T-helper 22 cell (primary cell): ENCODE results near the gene NHS.

Experiments used
- DNase-seq: peaks from one replicate; pipeline ENCODE4 v3.0.0-alpha.2; 2020; ENCODE audit warnings: low read depth

NHS gene

DNA sequence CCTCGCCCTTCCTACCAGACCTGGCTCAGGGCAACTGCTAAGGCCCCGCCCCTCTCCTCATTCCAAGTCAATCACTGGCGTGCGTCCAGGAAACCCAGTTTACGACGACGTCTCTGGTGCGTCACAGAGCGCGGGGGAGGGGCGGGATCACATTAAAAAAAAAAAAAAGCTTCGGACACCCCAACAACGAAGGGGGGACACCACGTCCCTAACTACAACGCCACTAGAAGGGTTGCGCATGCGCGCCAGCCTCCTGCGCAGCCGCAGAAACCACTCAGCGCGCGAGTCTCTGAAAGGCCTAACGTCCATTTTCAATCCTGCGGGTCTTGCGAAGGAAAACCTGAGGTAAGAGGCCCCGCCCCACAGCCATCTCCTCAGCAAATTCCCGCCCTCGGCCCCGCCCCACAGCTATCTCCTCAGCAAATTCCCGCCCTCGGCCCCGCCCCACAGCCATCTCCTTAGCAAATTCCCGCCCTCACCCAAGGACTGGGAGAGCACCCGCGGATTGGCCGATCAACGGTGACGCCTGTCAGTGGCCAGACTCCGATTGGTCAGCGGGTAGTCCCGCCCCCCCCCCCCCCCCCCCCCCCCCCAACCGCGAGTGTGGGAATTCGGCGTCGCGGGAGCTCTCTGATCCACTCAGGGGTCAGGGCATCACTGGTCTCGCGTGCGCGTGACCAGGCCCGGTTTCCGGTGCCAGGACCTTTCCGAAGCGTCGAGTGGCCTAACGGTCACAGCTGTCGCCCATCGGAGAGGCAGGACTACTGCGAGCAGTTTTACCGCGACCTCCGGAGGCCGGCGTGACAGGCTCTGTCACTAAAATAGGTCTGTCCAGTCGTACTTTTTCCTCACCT, 362.1 kb downstream of the NHS start, which contains the start of gene SCML1:
Gene SCML1, plus strand, starts transcription at position 638 of the 854 bp plus-strand sequence. CDS start 6,694 bp downstream, outside the sequence.
- peak; percentile 74 for DNase-seq

DNA sequence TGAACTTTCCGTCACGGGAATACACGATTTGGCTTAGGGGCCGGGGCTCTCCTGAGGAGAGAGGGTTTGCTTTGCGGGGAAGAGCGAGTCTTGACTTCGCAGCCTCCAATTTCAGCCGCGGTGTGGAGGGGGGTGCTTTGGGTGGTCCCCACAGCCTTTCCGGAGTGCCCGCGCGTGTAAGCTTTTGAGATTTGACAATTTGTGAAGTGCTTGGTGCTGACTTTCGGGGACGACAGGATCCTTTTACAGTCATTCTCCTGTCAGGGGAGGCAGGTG, 362.6 kb downstream of the NHS start:
- no peak for DNase-seq

DNA sequence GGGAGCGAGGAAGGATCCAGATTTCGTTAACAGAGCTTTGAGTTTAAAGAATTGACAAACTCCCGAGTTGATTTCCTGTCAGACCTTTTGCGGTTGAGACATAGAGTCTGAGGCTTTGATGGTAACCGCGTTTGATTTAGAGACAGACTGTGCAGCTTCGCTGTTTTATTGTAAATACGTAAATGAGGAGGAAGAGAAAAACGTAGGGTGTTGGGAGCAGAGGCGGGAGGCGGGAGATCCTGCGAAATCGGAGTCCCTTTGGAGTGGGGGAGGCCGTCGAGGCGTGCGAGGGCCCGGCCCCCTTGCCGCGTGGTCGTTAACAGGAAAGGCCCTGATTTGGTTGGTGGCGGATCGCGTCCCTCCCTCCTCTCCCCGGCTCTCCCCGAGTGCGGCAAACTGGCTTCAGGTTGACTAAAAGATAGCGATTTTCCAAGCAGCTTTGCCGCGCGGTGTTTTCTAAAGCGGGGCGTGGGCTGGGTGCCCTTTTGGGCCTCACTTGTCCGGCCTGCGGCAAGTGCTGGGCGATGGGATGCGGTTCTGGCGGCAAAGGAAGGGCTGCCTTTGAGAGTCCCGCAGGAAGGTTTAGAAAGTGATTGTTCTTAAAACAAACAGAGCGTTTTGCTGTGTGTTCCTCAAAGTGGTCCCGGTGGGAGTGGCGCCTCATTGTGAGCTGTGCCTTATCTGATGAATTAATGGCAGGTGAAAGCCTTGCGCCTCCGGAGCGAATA, 363.1 kb downstream of the NHS start:
- peak; percentile 39 for DNase-seq

DNA sequence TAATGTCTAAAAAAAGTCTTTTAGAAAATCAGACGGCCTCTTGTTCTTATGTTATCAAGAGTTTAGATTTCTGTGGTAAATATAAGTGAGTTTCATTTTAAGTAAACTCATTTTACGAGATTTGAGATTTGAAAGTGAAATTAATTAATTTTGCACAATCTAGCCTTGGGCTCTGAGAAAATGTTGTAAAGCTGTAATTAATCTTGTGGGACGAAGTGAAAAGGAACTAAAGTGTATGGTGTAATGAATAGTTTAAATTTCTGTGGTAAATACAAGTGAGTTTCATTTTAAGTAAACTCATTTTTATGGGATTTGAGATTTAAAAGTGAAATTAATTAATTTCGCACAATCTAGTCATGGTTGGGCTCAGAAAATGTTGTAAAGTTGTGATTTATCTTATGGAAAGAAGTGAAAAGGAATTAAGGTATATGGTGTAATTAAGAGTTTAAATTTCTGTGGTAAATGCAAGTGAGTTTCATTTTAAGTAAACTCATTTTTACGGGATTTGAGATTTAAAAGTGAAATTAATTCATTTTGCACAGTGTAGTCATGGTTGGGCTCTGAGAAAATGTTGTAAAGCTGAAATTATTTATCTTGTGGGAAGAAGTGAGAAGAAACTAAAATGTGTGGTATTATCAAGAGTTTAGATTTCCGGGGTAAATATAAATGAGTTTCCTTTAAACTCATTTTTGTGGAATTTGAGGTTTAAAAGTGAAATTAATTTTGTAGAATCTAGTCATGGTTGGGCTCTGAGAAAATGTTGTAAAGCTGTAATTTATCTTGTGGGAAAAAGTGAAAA, 363.9 kb downstream of the NHS start:
- no peak for DNase-seq

DNA sequence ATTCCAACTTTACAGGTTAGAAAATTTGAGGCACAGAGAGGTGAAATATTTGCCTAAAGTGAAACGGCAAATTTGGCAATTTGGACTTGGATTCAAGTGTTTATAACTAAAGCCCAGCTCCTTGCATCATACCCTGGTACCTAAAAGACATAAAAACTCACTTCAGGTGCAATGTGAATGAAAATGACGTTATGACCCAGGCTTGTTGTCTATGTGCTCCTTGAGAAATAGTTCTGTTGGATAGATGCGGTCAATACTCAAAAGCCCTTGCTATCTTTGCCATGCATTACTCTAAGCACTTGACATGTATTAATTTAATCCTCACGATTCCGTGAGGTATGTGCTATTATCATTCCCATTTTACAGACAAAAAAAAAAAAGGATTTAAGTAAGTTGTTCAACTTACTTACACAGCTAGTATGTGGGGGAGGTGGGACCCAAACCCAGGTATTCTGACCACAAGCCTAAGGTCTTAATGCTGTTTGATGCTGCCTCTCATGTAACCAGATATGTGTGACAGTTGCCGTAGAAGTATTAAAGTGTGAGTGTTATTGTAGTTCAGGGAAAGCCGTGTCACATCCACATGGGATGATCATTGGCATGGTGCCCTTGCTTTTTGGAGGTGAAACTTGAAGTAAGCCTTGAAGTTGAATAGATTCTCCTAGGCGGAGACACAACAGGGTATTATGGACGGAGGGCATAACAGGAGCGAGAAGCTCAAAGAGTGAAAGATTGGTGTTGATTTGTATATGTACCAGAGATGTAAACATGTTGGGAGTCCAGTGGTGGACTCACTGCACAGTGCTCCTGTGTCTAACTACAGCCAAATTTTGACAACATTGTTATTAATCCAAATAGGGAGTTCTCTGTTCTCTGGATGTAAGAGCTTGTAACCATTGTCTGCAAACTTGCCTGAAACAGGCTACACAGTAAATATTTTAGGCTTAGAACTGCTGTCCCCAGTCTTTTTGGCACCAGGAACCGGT, 365.4 kb downstream of the NHS start:
- no peak for DNase-seq

DNA sequence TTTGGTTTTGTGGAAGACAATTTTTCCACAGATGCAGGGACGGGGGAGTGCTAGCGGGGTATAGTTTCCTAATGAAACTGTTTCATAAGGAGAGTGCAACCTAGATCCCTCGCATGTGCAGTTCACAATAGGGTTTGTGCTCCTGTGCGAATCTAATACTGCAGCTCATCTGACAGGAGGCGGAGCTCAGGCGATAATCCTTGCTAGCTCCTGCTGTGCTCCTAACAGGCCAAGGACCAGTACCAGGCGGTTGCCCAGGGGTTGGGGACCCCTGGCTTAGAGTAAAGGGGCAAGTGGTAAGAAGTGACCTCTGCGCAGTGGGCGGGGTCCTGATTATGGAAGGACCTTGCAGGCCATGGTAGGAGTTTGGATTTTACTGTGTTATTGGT, 366.1 kb downstream of the NHS start:
- no peak for DNase-seq

DNA sequence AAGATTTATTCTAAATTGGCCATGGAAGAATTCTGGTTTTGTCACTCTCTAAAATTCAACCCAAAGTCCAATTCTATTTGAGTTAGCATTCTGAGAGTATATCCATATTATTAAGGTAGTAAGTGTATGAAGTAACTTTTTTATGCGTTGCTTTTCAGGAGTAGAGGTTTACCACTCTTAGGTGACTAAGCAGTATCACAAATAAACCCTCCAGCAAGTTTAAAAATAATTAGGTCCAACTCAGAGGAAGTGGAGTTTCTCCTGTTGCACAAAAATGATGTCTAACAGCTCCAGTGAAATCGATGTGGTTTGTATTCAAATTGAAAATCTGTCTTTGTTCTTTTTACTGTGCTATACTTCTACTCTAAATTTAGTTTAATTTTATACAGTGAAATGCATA, 368.9 kb downstream of the NHS start:
- DNase-seq: no peak

DNA sequence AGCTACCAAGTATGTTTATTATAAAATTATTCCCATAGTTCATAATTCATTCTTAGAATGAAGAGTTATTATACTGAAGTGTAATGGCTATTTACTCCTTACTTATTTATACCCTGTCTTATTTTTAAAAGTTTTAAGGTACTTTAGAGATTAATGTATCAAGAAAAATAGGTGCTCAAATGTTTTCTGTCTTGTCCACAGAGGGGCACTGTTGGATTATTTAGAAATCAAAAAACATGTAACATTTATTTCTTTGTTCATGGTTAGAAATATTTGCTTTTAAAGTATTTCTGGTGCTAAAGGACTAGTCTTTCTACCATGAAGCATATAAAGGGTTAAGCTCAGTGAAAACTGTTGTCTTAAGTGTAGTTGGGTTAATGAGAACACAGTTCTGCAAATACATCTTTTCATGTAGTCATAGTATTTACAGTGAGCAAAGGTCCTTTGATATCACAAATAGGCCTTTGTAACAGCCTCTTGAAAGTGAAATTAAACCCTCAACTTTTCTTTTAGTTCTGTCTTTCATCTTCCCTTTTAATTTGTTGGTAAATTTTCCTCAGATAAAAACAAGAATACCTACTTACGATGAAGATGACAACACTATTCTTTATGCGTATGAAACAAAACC, 370.0 kb downstream of the NHS start:
- no peak for DNase-seq

DNA sequence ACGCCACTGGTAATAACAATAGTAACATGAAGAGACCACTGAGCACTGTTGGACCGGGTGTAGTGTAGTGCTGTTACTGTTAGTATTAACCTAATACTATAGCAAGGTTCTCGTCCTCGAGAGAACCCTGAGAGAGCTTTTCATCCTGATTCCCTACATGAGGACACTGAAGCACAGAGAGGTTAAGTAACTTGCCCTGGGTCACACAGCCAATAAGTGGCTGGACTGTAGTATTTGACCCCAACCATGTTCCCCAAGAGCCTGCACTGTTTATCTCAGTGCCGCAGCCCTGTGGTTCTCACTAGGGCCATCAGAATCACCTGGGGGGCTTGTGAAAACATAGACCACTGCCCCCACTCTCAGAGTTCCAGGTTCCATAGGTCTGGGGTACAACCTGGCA, 372.7 kb downstream of the NHS start:
- no peak for DNase-seq

DNA sequence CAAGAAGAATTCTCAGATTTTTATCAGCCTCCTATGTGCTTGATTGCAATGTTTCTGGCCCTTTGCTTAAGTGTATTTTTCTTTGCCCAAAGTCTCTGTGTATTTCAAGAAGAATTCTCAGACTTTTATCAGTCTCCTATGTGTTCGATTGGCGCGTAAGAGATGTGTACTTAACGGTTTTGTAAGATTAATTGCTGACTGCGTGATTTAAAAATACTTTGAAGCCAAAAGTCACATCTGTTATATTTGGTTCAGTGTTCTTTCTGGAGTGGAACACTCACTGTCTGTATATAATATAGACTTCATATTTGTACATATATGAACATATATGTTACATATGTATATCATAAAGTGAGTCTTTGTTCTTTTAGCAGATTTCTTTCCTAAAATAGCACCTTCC, 373.7 kb downstream of the NHS start:
- DNase-seq: no peak

DNA sequence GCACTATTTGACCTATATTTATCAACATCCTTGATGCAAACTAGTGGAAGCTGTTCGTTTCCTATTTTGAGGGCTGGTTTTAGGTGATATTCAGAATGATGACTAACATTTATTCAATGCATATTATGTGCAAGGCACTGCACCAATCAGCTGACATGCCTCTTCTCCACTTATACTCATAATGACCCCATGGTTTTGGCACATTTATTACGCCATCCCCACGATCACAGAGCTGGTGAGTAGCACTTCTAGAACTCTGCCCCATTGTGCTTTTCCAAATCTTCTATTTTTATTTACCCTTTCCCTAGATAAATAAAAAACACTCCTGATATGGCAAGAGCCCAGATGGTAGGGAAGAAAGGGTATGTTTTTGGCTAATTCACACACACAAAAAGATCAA, 375.4 kb downstream of the NHS start:
- DNase-seq: no peak

DNA sequence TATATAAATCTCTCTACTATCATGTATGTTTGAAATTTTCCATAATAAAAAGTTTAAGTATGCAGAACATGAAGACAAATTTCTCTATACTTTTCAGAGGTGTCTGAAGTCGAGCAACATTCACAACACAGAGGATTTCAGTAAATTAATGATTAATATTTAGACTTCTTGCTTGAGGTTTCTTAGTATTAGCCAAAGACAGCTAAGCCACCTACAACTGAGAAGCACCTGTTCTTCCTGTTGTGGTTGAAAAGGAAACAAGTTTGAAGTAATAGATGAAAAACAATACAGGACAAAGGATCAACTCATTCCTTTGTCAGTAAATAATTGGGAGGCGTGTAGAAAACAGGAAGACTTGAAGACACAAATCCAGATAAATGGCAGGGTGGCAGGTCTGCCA, 383.4 kb downstream of the NHS start:
- no peak for DNase-seq

DNA sequence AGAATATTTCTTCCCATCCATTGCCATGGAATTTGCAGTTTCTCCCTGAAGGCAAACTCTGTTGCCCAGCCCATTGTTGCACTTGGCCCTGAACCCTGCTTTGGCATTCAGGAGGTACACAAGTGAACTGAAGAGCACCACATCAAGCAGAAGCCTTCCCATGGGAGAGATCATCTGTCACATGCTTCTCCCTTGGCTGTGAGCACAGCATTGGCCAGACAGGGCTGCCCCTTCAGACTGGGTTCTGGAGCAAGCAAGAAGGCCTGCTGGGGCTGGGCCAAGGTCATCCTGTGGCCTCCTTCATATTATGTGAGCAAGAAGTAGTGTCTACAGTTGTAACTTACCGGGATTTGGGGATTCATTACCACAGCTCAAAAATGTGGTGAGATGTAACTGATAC, 385.0 kb downstream of the NHS start:
- no peak for DNase-seq

DNA sequence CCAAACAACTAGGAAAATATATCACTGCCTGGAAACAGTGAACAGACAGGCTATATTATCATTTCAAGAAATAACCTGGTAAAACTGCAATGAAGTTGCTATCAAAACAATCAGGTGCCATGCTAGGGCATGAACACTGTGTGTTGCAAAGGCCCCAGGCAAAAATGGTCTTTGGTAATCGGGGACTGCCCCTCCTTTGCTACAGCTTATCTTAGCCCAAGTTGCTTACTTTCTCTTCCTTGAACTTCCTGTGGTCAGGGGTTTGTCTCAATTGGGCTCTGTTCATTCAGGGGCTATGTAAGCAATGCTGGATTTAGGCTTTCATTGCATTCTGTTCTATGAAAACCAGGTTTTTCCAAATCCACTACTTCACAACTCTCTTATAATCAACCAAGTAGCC, 392.7 kb downstream of the NHS start:
- no peak for DNase-seq

DNA sequence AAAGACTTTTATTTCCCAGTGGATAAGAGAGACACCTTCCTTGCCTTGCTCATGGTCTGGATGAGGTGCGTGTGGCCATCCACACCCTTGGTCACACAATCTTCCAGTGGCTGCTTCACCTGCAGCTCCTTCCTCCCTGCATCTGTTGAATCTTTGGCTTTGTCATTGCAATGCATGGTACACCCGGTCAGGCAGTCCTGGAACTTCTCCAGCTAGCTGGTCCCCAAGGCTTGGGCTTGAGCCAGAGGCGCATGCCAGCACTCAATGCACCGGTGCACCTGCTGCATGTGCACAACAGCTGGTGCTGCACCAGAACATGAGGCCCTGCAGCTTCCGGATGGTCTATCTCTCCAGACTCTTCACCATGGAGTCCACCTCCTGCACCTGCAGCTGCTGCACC, 394.0 kb downstream of the NHS start:
- DNase-seq: no peak

DNA sequence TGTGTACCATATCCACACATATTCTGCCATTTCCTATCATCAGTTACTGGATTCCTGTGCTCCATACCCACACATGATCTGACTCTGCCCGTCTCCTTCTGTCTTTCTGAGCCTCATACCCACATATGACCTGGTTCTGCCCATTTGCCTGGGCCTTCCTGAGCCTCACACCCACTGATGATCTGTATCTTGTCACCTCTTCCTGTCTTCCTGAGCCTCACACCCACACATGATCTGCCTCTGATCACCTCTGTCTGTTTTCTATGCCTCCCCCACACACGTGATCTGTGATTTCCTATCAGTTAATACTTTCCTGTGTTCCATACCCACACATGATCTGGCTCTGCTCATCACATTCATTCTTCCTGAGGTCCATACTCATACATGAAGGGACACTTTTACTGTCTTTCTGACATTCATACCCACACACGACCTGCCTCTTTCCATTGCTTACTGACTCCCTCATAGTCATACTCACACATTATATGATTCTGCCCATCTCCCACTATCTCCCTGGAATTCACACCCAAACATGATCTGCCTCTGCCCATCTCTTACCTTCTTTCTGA, 394.8 kb downstream of the NHS start:
- DNase-seq: no peak

DNA sequence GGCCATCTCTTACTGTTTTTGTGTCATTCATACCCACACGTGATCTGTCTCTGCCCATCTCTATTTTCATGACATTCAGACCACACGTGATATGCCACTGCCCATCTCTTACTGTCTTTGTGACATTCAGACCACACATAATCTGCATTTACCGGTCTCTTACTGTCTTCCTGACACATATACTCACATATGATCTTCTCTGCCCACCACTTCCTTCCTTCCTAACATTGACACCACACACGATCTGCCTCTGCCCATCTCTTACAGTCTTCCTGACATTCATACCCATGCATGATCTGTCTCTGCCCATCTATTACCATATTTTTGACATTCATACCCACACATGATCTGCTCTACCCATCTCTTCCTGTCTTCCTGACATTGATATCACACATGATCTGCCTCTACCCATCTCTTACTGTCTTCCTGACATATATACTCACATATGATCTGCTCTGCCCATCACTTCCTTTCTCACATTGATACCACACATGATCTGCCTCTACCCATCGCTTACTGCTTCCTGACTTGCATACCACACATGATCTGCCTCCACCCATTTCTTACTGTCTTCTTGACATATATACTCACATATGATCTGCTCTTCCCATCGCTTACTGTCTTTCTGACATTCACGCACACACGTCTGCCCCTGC, 398.3 kb downstream of the NHS start:
- no peak for DNase-seq

DNA sequence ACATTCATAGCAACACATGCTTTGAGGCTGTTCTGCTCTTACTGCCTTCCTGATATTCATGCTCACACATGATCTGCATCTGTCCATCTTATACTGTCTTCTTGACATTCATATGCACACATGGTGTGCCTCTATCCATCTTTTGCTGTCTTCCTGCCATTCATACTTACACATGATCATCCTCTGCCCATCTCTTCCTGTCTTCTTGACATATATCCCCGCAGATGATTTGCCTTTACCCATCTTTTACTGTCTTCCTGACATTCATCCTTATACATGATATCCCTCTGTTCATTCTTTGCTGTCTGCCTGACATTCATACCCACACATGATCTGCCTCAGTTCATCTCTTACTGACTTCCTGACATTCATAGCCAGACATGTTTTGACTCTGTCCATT, 399.1 kb downstream of the NHS start:
- DNase-seq: no peak

DNA sequence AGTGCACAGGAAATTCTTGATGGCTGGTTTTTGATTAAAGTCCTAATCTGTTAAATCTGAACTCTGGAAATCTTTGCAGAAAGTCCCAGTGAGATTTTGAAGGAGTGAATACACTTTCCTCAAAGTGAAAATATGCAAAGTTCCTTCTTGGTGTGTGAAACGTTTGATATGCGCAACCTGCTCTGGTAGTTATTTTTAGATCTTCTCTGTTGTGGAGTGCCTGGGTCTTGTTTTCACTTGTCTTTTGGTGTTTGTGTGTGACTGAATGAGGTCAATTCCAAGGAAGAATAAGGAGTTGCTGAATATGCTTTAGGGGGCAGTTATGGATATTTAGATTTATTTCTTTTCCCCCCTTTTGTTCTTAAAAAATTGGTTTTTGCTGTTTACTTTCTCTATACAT, 404.0 kb downstream of the NHS start:
- DNase-seq: no peak

DNA sequence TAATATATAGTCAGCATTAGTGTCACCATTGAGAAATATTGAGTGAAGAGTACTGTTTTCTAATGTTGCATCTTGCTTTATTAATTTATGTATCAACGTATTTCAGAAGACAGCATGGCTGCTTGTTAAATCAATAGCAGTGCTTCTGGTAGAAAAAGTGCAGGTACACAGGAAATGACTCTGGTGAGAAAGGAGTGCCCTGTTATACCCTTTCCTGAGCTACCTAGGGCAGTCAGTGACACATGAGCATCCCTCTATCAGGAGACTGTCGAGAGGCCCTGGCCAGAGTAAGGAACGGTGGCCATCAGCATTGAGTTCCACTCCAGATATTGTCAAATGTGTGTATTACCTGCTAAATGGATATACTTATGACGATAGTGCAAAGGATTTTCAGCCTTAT, 404.4 kb downstream of the NHS start:
- no peak for DNase-seq
